ENCODE results near the gene GRK1.

GRK1 gene

GRCh38 chr13:113657851-113658741 lies 8.9 kb upstream of the GRK1 start, which contains the start of gene ATP4B:
TSS of gene ATP4B (minus strand) at chr13:113658198. CDS start at chr13:113658144, 54 bp downstream.
- no peak within 1 kb of the TSS for H3K4me3 ChIP-seq
- H3K9me3 ChIP-seq: 0 out of 2 replicates have a peak, but pooled peaks cover 5% of the 10 kb centered on the region
- DNase-seq (ENCODE audit: low spot score in 2 of 2): no peak
- peaks cover 6% of the 10 kb centered on the region; the same call in 1 of the 2 replicates for H3K27me3 ChIP-seq (ENCODE audit: low read depth)
- H3K4me1 ChIP-seq: no peaks in the 10 kb centered on the region
- in situ Hi-C loops (cut with MboI; ENCODE audit: low sequenced_read_pairs): no loop called here
- no peaks in the 10 kb centered on the region for H3K36me3 ChIP-seq (replicated peaks)

- in situ Hi-C loops (cut with MboI; ENCODE audit: low sequenced_read_pairs): no loop called here
- H3K4me3 ChIP-seq: no peak overlapping the region
- H3K27me3 ChIP-seq (ENCODE audit: low read depth): peaks cover 6% of the 10 kb centered on the region; the same call in 1 of the 2 replicates
- no peaks in the 10 kb centered on the region for H3K4me1 ChIP-seq
- H3K9me3 ChIP-seq: 0 out of 2 replicates have a peak, but pooled peaks cover 5% of the 10 kb centered on the region
- H3K36me3 ChIP-seq (replicated peaks): no peaks in the 10 kb centered on the region
- DNase-seq (ENCODE audit: low spot score in 2 of 2): no peak
Observed at GRCh38 chr13:113658836-113659235, 8.2 kb upstream of the GRK1 start.

DNA sequence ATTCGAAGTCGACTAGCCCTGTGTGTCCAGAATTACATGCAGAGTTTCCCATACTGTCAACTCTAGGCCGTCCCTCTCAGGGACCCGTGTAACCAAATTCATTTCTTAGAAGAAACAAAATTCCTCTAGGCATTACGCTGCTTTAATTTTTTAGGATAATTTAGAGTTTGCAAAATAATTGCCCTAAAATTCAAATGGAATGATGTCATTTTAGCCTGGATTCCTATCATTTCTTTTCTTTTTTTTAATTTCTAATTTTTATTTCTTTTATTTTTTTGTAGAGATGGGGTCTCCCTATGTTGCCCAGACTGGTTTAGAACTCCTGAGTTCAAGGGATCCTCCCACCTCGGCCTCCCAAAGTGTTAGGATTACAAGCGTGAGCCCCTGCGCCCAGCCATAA lies 7.7 kb upstream of the GRK1 start:
- in situ Hi-C loops (cut with MboI; ENCODE audit: low sequenced_read_pairs): no loop called here

GRCh38 chr13:113660066-113660465 lies 7.0 kb upstream of the GRK1 start:
- H3K9me3 ChIP-seq: 0 out of 2 replicates have a peak, but pooled peaks cover 5% of the 10 kb centered on the region
- DNase-seq (ENCODE audit: low spot score in 2 of 2): no peak
- no peaks in the 10 kb centered on the region for H3K4me1 ChIP-seq
- in situ Hi-C loops (cut with MboI; ENCODE audit: low sequenced_read_pairs): no loop called here
- H3K27me3 ChIP-seq (ENCODE audit: low read depth): peaks cover 6% of the 10 kb centered on the region; the same call in 1 of the 2 replicates
- no peaks in the 10 kb centered on the region for H3K36me3 ChIP-seq (replicated peaks)
- no peak overlapping the region for H3K4me3 ChIP-seq

More for the DNA sequence above, 7.7 kb upstream of the GRK1 start:
- H3K27me3 ChIP-seq (ENCODE audit: low read depth): peaks cover 6% of the 10 kb centered on the region; the same call in 1 of the 2 replicates
- H3K4me3 ChIP-seq: no peak overlapping the region
- DNase-seq (ENCODE audit: low spot score in 2 of 2): no peak
- H3K4me1 ChIP-seq: no peaks in the 10 kb centered on the region
- no peaks in the 10 kb centered on the region for H3K36me3 ChIP-seq (replicated peaks)
- 0 out of 2 replicates have a peak, but pooled peaks cover 5% of the 10 kb centered on the region for H3K9me3 ChIP-seq

DNA sequence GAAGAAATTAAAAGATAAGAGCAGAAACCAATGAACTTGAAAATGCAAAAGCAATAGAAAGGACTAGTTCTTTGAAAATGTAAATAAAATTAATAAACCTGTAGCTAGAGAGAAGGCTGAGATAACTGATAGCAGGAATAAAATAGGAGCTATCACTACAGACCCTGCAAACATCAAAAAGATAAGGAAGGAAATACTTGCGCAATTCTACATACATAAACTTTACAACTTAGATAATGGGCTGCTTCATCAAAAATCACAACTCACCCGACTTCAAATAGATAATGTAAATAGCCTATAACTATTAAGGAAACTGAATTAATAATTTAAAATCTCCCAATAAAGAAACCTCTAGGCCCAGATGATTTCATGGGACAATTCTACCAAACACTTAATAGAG lies 5.5 kb upstream of the GRK1 start:
- Histone ChIP-seq H3K4me3 (no peak overlapping the region), H3K36me3 (replicated peaks) (no peaks in the 10 kb centered on the region), H3K27me3 (ENCODE audit: low read depth) (peaks cover 6% of the 10 kb centered on the region; the same call in 1 of the 2 replicates), H3K4me1 (no peaks in the 10 kb centered on the region), H3K9me3 (0 out of 2 replicates have a peak, but pooled peaks cover 5% of the 10 kb centered on the region)
- DNase-seq (ENCODE audit: low spot score in 2 of 2): no peak
- in situ Hi-C loops (cut with MboI; ENCODE audit: low sequenced_read_pairs): no loop called here

DNA sequence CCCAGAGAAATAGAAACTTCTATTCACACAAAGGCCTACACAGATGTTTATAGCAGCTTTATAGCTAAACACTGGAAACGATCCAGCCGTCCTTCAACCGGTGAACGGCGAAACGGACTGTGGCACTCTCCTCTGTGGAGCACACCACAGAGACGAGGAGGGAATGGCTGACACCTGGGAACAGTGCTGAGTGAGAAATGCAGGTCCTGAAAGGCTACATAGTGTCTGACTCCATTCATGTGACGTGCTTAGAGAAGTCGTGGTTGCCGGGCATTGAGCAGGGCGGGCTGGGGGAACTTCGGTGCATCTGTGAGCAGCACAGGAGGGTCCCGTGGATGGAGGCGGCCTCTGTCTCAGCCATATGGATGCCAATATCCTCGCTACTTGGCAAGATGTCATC lies 3.1 kb upstream of the GRK1 start:
- no peaks in the 10 kb centered on the region for H3K36me3 ChIP-seq (replicated peaks)

GRCh38 chr13:113664751-113665596 lies 2.0 kb upstream of the GRK1 start:
- no peaks in the 10 kb centered on the region for H3K36me3 ChIP-seq (replicated peaks)
- in situ Hi-C loops (cut with MboI; ENCODE audit: low sequenced_read_pairs): no loop called here
- 0 out of 2 replicates have a peak, but pooled peaks cover 5% of the 10 kb centered on the region for H3K9me3 ChIP-seq
- H3K27me3 ChIP-seq (ENCODE audit: low read depth): peaks cover 6% of the 10 kb centered on the region; the same call in 1 of the 2 replicates
- no peak for DNase-seq (ENCODE audit: low spot score in 2 of 2)
- H3K4me3 ChIP-seq: no peak overlapping the region
- no peaks in the 10 kb centered on the region for H3K4me1 ChIP-seq

More for the DNA sequence above, 3.1 kb upstream of the GRK1 start:
- no peak for DNase-seq (ENCODE audit: low spot score in 2 of 2)
- Histone ChIP-seq H3K4me1 (no peaks in the 10 kb centered on the region), H3K4me3 (no peak overlapping the region), H3K27me3 (ENCODE audit: low read depth) (peaks cover 6% of the 10 kb centered on the region; the same call in 1 of the 2 replicates), H3K9me3 (0 out of 2 replicates have a peak, but pooled peaks cover 5% of the 10 kb centered on the region)
- in situ Hi-C loops (cut with MboI; ENCODE audit: low sequenced_read_pairs): no loop called here

- Histone ChIP-seq H3K27me3 (ENCODE audit: low read depth) (peaks cover 6% of the 10 kb centered on the region; the same call in 1 of the 2 replicates), H3K4me3 (no peak overlapping the region), H3K36me3 (replicated peaks) (no peaks in the 10 kb centered on the region), H3K9me3 (0 out of 2 replicates have a peak, but pooled peaks cover 5% of the 10 kb centered on the region), H3K4me1 (no peaks in the 10 kb centered on the region)
- in situ Hi-C loops (cut with MboI; ENCODE audit: low sequenced_read_pairs): no loop called here
- DNase-seq (ENCODE audit: low spot score in 2 of 2): no peak
Observed at GRCh38 chr13:113665597-113666328, 1.3 kb upstream of the GRK1 start.

DNA sequence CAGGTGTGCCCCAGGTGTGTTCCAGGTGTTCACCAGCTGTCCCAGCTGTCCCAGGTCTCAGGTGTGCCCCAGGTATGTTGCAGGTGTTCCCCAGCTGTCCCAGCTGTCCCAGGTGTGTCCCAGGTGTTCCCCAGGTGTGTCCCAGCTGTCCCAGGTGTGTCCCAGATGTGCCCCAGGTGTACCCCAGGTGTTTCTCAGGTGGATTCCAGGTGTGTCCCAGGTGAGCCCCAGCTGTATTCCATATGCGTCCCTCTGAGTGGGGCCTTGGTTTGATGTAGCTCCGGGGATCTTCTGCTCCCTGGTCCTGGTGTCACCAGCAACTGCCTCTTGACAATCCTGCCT lies 719 bp upstream of the GRK1 start:
- H3K4me3 ChIP-seq: no peak overlapping the region
- H3K27me3 ChIP-seq (ENCODE audit: low read depth): peaks cover 6% of the 10 kb centered on the region; the same call in 1 of the 2 replicates
- 0 out of 2 replicates have a peak, but pooled peaks cover 5% of the 10 kb centered on the region for H3K9me3 ChIP-seq
- DNase-seq (ENCODE audit: low spot score in 2 of 2): no peak
- H3K4me1 ChIP-seq: no peaks in the 10 kb centered on the region
- in situ Hi-C loops (cut with MboI; ENCODE audit: low sequenced_read_pairs): no loop called here
- no peaks in the 10 kb centered on the region for H3K36me3 ChIP-seq (replicated peaks)

DNA sequence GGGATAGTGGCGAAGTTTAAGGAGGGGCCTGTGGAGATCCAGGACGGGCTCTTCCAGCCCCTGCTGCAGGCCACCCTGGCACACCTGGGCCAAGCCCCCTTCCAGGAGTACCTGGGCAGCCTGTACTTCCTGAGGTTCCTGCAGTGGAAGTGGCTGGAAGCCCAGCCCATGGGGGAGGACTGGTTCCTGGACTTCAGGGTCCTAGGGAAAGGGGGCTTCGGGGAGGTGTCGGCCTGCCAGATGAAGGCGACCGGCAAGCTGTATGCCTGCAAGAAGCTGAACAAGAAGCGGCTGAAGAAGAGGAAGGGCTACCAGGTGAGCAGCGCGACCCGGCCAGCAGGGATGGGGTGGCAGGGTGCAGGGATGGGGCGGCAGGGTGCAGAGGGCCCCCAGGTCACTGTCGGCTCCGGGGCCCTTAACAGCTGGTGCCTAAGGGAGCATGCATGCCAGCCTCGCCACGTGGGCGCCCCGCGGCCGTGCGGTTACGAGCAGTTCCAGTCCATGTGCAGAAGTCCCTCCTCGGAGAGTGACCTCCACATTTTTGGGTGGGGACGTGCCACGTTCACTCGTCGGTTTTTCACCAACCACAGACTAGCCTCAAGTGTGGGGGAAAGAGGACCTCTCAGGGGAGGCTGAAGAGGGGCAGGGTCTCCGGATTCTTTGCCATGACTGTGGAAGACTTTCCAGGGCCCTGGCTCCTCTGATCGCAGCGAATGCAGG lies 912 bp downstream of the GRK1 start:
- DNase-seq (ENCODE audit: low spot score in 2 of 2): no peak
- Histone ChIP-seq H3K4me1 (no peaks in the 10 kb centered on the region), H3K9me3 (no peaks in the 10 kb centered on the region), H3K4me3 (no peak overlapping the region), H3K27me3 (ENCODE audit: low read depth) (no peaks in the 10 kb centered on the region), H3K36me3 (replicated peaks) (no peaks in the 10 kb centered on the region)
- in situ Hi-C loops (cut with MboI; ENCODE audit: low sequenced_read_pairs): no loop called here

GRCh38 chr13:113668491-113668971 lies 1.5 kb downstream of the GRK1 start:
- in situ Hi-C loops (cut with MboI; ENCODE audit: low sequenced_read_pairs): no loop called here

GRCh38 chr13:113669231-113669754 lies 2.3 kb downstream of the GRK1 start:
- in situ Hi-C loops (cut with MboI; ENCODE audit: low sequenced_read_pairs): no loop called here
- Histone ChIP-seq H3K9me3 (no peaks in the 10 kb centered on the region), H3K27me3 (ENCODE audit: low read depth) (no peaks in the 10 kb centered on the region), H3K4me1 (no peaks in the 10 kb centered on the region), H3K36me3 (replicated peaks) (no peaks in the 10 kb centered on the region), H3K4me3 (no peak overlapping the region)
- DNase-seq (ENCODE audit: low spot score in 2 of 2): no peak

More at GRCh38 chr13:113668491-113668971, 1.5 kb downstream of the GRK1 start:
- DNase-seq (ENCODE audit: low spot score in 2 of 2): no peak
- Histone ChIP-seq H3K27me3 (ENCODE audit: low read depth) (no peaks in the 10 kb centered on the region), H3K4me1 (no peaks in the 10 kb centered on the region), H3K9me3 (no peaks in the 10 kb centered on the region), H3K4me3 (no peak overlapping the region), H3K36me3 (replicated peaks) (no peaks in the 10 kb centered on the region)
